Measurements from ENCODE around the gene LAMP1. TPM values are rescaled to one million over a fixed set of nuclear protein-coding genes. Genes with fewer than 3 reads are reported as not detected.
A peak's percentile ranks its signal among the peaks of the same experiment; 100 is the strongest.

LAMP1 gene, protein sequence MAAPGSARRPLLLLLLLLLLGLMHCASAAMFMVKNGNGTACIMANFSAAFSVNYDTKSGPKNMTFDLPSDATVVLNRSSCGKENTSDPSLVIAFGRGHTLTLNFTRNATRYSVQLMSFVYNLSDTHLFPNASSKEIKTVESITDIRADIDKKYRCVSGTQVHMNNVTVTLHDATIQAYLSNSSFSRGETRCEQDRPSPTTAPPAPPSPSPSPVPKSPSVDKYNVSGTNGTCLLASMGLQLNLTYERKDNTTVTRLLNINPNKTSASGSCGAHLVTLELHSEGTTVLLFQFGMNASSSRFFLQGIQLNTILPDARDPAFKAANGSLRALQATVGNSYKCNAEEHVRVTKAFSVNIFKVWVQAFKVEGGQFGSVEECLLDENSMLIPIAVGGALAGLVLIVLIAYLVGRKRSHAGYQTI
- total RNA-seq (96.1 and 99.3 TPM in 2 replicates), polyA plus RNA-seq (48.6 and 52.1 TPM in 2 replicates), polyA minus RNA-seq (80.9 and 100 TPM in 2 replicates)
- total RNA-seq (2013), result 73.0 TPM

DNA sequence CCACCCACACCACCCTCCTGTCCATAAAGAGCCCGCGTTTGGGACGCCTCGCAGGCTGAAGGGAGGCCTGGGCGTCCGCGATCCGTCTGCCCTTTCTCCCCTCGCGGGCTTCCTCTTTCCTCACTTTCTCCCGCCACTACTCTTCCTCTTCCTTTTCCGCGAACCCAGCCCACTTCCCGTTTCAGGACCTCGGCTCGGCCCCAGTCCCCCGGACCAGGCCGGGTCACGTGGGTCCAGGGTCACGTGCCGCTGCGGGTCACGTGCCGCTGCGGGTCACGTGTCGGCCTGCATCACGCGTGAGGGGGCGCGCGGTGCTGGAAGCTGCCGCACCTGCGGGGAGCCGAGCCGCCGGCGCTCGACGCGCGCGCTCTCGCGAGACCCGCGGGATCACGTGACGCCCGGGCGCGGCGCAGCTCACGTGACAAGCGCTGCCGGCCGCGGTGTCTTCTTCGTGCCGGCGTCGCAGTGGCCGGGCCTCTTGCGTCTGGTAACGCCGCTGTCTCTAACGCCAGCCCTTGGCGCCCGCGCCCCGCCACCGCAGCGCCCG, at the start of gene LAMP1:
TSS of gene LAMP1 (plus strand) at position 417 of the 547 bp plus-strand sequence. CDS start 196 bp downstream, outside the sequence.
- peaks cover 18 to 33% of the 10 kb centered on the region in 2 donors for H3K4me1 ChIP-seq (ENCODE audit: control insufficient read depth in 2 of 2, insufficient read depth in 2 of 2, low read length in 2 of 2)
- peaks cover 42% of the 10 kb centered on the region for H3K4me1 Mint-ChIP-seq
- intact Hi-C loops (cut with micrococcal nuclease), result loop anchor here (1.0 to 5.0 kb wide), 4 partner anchors 89 to 150 kb away; partner anchors contain the start of gene PCID2

More for the DNA sequence above, at the start of gene LAMP1:
- Histone ChIP-seq H3K27me3 (replicated peaks in 1 of 4; ENCODE audit: control extremely low read depth in 1 of 4, control insufficient read depth in 3 of 4, insufficient read depth in 4 of 4, low read length in 3 of 4) (peaks cover 0 to 19% (median 4%) of the 10 kb centered on the region in 4 experiments), H3K4me3 (ENCODE audit: control extremely low read depth in 1 of 5, extremely low read depth in 1 of 5, insufficient read depth in 1 of 5, low read depth in 2 of 5, low read length in 4 of 5) (peak within 1 kb of the TSS; percentile 43 to 86 (median 78)), H3K4me2 (replicated peaks; ENCODE audit: low read depth, low read length, poor library complexity, severe bottlenecking) (peak within 1 kb of the TSS; percentile 92), H3K9ac (ENCODE audit: low read length) (peak within 1 kb of the TSS; percentile 88), H4K20me1 (ENCODE audit: control insufficient read depth, insufficient read depth, low read length, poor library complexity, severe bottlenecking) (peaks cover 27% of the 10 kb centered on the region), H3K9me3 (ENCODE audit: control extremely low read depth in 1 of 3, control insufficient read depth in 2 of 3, insufficient read depth in 1 of 3, low read length in 2 of 3) (peaks cover 0 to 13% (median 0%) of the 10 kb centered on the region in 3 donors), H3K27ac (ENCODE audit: low read length in 2 of 2) (peak within 1 kb of the TSS; percentile 81 to 93), H2AFZ (ENCODE audit: insufficient read depth, low read depth, low read length, poor library complexity, severe bottlenecking) (peak within 1 kb of the TSS; percentile 95), H3K79me2 (ENCODE audit: control insufficient read depth, insufficient read depth, low read length) (peaks cover 45% of the 10 kb centered on the region), H3K36me3 (replicated peaks in 1 of 2; ENCODE audit: control extremely low read depth in 1 of 2, control insufficient read depth in 1 of 2, extremely low read depth in 1 of 2, insufficient read depth in 2 of 2, low read length in 1 of 2) (peaks cover 0 to 2% of the 10 kb centered on the region in 2 experiments)
- CTCF ChIA-PET, result interaction anchor here (0.8 kb wide), 1 partner anchor 40 kb away, joined by 3 read pairs; no protein-coding TSS in a partner anchor
- WGBS (ENCODE audit: insufficient coverage), result under 1% methylated on average over 74 of the region's 74 CpGs
- POLR2A ChIA-PET, result interaction anchor here (0.6 to 1.5 kb wide), 3 partner anchors 66 to 123 kb away, joined by 3 to 12 read pairs (median 3); partner anchors contain the start of genes CUL4A and PCID2
- peak within 1 kb of the TSS; percentile 100 for H3K27ac Mint-ChIP-seq
- ATAC-seq (ENCODE audit: low read depth) (peak; percentile 76), DNase-seq (peak; percentile 99)
- H3K4me3 Mint-ChIP-seq, result peak within 1 kb of the TSS; percentile 99
- no peak for TF ChIP-seq EZH2 (IDR thresholded peaks at IDR 0.05; ENCODE audit: borderline replicate concordance, insufficient read depth, low read depth, low read length, poor library complexity, severe bottlenecking)
- TF ChIP-seq, protein P1, sequence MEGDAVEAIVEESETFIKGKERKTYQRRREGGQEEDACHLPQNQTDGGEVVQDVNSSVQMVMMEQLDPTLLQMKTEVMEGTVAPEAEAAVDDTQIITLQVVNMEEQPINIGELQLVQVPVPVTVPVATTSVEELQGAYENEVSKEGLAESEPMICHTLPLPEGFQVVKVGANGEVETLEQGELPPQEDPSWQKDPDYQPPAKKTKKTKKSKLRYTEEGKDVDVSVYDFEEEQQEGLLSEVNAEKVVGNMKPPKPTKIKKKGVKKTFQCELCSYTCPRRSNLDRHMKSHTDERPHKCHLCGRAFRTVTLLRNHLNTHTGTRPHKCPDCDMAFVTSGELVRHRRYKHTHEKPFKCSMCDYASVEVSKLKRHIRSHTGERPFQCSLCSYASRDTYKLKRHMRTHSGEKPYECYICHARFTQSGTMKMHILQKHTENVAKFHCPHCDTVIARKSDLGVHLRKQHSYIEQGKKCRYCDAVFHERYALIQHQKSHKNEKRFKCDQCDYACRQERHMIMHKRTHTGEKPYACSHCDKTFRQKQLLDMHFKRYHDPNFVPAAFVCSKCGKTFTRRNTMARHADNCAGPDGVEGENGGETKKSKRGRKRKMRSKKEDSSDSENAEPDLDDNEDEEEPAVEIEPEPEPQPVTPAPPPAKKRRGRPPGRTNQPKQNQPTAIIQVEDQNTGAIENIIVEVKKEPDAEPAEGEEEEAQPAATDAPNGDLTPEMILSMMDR (IDR thresholded peaks at IDR 0.05), result no peak
- H3K27me3 Mint-ChIP-seq, result peaks cover 13% of the 10 kb centered on the region
- peaks cover 4% of the 10 kb centered on the region for H3K9me3 Mint-ChIP-seq (ENCODE audit: insufficient read depth)
